NK-92 (cell line): ENCODE data around the gene DUSP15.
"Not testable (repeated sequence)": the region's sequence is repeated elsewhere in the genome, so short reads cannot be mapped to it uniquely, and the experiment has no call there.

Source experiments
- DNase-seq: peaks from one replicate; lab custom pipeline; 2025; ENCODE audit not compliant: unreplicated experiment; lab: John Stamatoyannopoulos, UW

Gene DUSP15

GRCh38 chr20:31824125-31824485, 46.2 kb downstream of the DUSP15 start:
- DNase-seq, result no peak

DNA sequence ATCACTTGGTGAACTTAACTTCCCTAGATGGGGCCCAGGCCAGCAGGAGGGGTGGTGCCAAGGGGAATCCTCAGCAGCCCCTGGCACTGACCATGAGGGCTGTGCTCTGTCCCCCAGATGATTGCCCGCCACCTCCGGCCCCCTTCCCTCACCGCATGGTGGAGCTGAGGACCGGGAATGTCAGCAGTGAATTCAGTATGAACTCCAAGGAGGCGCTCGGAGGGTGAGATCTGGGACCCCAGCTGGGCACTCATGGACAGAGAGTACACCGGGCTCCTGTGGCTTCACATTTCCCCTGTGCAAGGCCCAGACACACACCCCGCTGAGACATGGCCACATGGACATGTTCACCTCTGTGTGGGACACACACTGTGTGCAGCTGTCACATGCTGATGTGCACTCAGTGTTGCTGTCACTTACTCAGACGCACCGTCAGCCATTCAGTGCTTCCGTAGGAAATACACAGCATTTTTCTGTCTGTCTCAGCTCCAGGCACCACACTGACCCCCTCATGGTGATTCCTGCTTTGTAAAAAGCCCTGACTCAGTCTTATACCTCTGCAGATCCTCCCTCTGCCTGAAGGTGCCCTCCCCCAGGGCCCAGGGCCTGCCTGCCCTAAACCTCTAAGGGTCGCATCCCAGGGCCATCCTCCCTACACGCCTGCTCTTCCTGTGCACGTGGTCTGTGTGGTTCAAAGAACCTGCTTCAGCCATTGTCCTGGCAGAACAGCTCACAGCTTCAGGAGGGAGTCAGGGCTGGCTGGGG, 46.8 kb downstream of the DUSP15 start:
- DNase-seq, result no peak

DNA sequence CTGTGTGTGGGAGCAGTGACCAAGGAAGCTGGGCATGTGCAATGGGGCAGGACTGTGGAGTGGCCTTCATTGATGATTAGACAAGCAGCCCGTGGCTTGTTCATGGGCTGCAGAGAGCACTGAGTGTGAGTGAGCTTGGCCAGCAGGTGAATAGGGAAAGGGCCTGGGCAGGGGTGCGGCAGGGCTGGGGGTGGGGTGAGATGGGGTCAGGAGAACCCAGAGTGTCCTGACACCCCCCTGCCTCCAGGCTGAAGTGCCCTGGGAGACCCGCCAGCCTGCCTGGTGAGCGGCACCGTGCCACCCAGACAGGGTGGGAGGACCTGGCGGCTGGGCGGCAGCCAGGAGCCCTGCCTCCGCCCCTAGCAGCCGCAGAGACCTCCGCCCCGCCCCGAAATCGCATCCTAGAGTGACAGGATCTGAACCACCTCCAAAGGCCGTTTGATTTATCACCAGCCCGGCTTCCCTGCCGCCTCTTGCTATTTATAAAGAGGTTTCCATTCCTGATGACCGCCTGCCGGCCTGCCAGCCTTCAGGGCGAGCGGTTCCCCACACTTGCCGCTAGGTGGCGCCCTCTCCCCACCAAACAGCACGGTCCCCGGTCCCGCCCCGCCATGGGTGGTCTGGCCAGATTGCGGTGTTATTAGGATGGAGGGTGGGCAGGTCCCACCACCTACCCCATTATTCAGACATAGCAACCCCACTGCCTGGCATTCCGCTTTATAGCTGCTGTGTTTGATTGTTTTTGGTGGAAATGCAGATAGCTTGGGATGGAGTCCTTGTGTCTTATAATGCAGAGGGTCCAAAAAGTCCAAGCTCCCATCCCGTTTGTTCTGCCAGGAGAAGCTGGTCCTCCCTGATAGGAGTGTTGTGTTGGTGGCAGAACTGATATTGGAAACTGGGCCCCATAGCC, 47.7 kb downstream of the DUSP15 start:
- DNase-seq, result no peak

DNA sequence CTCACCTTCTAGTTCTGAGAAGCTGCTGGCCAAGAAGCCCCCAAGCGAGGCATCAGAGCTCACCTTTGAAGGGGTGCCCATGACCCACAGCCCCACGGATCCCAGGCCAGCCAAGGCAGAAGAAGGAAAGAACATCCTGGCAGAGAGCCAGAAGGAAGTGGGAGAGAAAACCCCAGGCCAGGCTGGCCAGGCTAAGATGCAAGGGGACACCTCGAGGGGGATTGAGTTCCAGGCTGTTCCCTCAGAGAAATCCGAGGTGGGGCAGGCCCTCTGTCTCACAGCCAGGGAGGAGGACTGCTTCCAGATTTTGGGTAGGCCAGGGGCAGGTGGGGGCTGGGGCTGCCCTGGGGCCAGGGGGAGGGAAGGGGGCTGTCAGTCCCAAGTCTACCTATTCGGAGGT, 48.9 kb downstream of the DUSP15 start:
- no peak for DNase-seq

DNA sequence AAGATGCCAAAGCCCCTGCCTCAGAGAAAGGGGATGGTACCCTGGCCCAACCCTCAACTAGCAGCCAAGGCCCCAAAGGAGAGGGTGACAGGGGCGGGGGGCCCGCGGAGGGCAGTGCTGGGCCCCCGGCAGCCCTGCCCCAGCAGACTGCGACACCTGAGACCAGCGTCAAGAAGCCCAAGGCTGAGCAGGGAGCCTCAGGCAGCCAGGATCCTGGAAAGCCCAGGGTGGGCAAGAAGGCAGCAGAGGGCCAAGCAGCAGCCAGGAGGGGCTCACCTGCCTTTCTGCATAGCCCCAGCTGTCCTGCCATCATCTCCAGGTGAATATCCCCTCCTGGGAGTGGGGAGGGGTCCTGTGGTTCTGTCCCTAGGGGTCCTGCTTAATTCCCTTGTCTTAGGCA, 50.1 kb downstream of the DUSP15 start:
- no peak for DNase-seq

DNA sequence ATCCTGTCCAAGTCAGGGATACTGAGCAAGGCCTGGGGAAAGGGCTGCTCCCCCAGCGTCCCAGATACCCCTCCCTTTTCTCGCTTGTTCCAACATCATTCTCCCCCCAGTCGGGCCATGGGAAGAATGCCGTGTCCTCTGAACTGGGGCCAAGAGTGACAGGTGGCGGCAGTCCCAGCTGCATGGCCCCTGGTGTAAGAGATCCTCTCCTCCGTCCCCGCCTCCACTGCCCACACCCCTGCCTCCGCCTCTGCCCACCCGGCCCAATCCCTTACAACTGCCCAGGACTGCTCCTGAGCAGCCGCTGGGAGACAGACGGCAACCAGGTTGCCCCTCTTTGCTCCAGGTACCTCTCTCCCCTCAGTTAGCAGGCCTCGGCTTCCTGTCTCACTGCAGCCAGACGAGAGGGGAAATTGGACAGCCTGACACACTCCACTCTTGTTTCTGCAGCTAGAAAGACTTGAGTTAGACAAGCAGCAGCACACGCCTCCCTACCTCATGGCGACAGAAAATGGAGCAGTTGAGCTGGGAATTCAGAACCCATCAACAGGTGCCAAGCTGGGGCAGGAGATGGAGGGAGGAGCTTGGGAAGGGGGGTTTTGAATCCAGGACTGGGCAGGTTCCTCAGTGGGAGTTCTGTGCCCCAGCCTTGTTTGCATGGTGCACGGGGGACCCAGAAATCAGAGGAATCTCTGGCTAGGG, 51.1 kb downstream of the DUSP15 start, which contains the start of gene MYLK2:
TSS of gene MYLK2 (plus strand) at position 274 of the 702 bp plus-strand sequence. CDS start at position 499, 225 bp downstream.
- DNase-seq, result no peak

GRCh38 chr20:31818376-31818908, 51.9 kb downstream of the DUSP15 start:
- no peak for DNase-seq

GRCh38 chr20:31817461-31817860, 52.9 kb downstream of the DUSP15 start:
- no peak for DNase-seq

GRCh38 chr20:31816221-31816620, 54.1 kb downstream of the DUSP15 start:
- DNase-seq, result no peak

DNA sequence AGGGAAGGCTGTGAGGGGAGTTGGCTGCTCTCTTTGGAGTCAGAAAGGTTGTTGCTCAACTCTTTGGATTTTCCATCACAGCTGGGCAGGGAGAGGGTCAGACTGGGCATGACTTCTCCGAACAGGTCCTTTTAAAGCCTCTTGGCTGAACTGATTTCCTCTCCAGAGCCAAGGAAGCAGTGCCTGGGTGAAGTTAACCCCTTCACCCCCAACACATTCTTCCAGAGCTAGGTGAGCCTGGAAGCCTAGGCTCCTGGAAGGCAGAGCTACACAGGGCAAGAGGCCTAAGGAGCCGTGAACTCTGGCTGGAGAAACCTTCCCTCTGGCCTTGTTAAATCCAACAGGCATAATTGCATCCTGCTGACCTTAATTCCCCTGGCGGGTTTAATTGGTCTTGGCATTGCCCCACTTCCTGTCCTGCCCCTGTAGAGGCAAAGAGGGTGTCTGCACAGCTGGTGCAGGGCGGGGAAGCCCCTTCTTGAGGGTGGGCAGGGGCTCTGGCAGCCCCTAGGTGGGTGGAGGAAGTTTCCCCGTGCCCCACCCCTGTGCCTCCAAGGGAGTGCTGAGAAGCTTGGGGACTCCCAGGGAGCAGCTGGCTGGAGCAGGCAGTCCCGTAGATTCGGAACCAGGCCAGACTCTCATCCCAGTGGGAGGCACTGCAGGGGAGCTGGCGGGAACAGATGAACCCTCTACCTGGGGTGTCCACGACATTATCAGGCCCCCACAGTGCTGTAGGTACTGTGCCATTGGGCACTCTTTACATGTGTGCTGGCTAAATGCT, 54.7 kb downstream of the DUSP15 start:
- DNase-seq, result no peak

DNA sequence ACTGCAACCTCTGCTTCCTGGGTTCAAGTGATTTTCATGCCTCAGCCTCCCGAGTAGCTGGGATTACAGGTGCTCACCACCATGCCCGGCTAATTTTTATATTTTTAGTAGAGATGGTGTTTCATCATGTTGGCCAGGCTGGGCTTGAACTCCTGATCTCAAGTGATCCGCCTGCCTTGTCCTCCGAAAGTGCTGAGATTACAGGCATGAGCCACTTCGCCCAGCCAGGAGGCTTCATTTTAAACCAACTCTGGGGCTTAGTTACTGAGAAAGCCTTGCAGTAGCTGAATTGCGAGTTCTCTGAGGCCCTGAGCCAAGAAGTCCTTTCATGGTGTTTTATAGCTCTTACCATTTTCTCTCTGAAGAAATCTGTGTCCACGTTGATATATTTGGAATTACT, 56.2 kb downstream of the DUSP15 start:
- not testable (repeated sequence) for DNase-seq

DNA sequence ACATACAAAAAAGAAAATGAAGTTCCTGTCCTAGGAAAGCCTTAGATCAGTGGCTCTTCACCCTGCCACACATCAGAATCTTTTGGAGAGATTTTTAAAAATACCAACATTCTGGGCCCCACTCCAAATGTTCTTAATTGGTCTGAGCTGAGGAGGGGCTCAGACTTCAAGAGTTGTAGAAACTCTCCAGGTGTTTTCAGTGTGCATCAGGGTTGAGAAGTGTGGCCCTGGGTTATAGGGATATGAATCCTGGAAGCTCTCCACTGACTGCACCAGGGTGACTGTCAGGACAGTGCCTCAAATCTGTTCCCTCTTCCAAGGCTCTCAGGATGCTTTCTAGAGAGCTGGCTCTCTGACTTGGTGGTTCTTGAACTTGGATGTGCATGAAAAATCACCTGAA, 56.7 kb downstream of the DUSP15 start:
- no peak for DNase-seq

- DNase-seq, result no peak
Measured at GRCh38 chr20:31811796-31812728, 58.3 kb downstream of the DUSP15 start.

DNA sequence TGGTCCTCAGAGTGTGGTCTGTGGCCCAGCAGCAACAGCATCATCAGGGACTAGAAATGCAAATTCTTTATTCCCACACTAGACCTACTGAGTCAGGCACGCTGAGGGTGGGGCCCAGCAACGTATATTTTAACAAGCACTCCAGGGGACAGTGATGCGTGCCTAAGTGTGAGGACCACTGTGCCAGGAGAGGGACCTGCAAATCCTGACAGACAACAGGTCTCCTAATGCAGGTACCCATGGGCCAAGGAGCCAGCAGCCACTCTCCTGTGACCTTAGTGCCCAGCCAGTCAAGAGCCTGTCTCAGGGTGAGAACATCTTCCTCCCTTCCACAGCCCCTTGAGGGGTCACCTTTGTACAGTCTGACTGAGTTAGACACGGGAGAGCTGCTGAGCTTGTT, 59.1 kb downstream of the DUSP15 start:
- DNase-seq, result no peak
